HG03558 (cell line): ENCODE results near the gene PTPA.

ENCODE experiments used
- ATAC-seq: cut with Tn5 transposase; IDR thresholded peaks from one replicate; pipeline ENCODE4 v1.9.1; 2021; ENCODE audit warnings: moderate number of reproducible peaks; ENCODE audit not compliant: unreplicated experiment; ENCODE audit errors: extremely low read depth

The PTPA gene

GRCh38 chr9:129110740-129111527 is at the start of gene PTPA, which contains the start of gene CRAT:
TSS of gene PTPA (plus strand) at chr9:129111415. CDS start at chr9:129111601, 186 bp downstream.
TSS of gene CRAT (minus strand) at chr9:129110793. CDS start at chr9:129110509, 284 bp downstream.
- no peak for ATAC-seq

GRCh38 chr9:129063061-129063460 is 48.2 kb upstream of the PTPA start:
- ATAC-seq = no peak

GRCh38 chr9:129064499-129064908 is 46.7 kb upstream of the PTPA start:
- no peak for ATAC-seq

GRCh38 chr9:129068110-129068509 is 43.1 kb upstream of the PTPA start:
- no peak for ATAC-seq

GRCh38 chr9:129068990-129069861 is 42.0 kb upstream of the PTPA start:
- no peak for ATAC-seq

- ATAC-seq = no peak
Observed at GRCh38 chr9:129069862-129070641, 41.2 kb upstream of the PTPA start.

- ATAC-seq = no peak
Observed at GRCh38 chr9:129070696-129071525, 40.3 kb upstream of the PTPA start.

- ATAC-seq = no peak
Observed at GRCh38 chr9:129071526-129072126, 39.6 kb upstream of the PTPA start.

- no peak for ATAC-seq
Observed at GRCh38 chr9:129072171-129072570, 39.0 kb upstream of the PTPA start.

- no peak for ATAC-seq
Observed at GRCh38 chr9:129073404-129073803, 37.8 kb upstream of the PTPA start.

GRCh38 chr9:129074106-129074505 is 37.1 kb upstream of the PTPA start:
- ATAC-seq = no peak

- no peak for ATAC-seq
Observed at GRCh38 chr9:129075996-129076639, 35.1 kb upstream of the PTPA start.

- ATAC-seq = no peak
Observed at GRCh38 chr9:129076640-129077037, 34.6 kb upstream of the PTPA start.

GRCh38 chr9:129077236-129077635 is 34.0 kb upstream of the PTPA start:
- ATAC-seq = no peak

GRCh38 chr9:129078691-129079503 is 32.3 kb upstream of the PTPA start:
- no peak for ATAC-seq

GRCh38 chr9:129079829-129080228 is 31.4 kb upstream of the PTPA start:
- no peak for ATAC-seq

- no peak for ATAC-seq
Observed at GRCh38 chr9:129080298-129080600, 31.0 kb upstream of the PTPA start.
